KG1 (cell line): ENCODE results near the gene TP53INP2.
A peak's percentile ranks its signal among the peaks of the same experiment; 100 is the strongest.
"Not testable (repeated sequence)": the region's sequence is repeated elsewhere in the genome, so short reads cannot be mapped to it uniquely, and the experiment has no call there.

ENCODE experiments used
- DNase-seq: peaks from one replicate; lab custom pipeline; 2025; lab: John Stamatoyannopoulos, UW

TP53INP2 gene

GRCh38 chr20:34704177-34705007, at the start of gene TP53INP2:
TSS of gene TP53INP2 (plus strand) at chr20:34704344. CDS start at chr20:34708740, 4,396 bp downstream.
- peak; percentile 28 for DNase-seq

GRCh38 chr20:34658654-34659053, 45.5 kb upstream of the TP53INP2 start:
- not testable (repeated sequence) for DNase-seq

DNA sequence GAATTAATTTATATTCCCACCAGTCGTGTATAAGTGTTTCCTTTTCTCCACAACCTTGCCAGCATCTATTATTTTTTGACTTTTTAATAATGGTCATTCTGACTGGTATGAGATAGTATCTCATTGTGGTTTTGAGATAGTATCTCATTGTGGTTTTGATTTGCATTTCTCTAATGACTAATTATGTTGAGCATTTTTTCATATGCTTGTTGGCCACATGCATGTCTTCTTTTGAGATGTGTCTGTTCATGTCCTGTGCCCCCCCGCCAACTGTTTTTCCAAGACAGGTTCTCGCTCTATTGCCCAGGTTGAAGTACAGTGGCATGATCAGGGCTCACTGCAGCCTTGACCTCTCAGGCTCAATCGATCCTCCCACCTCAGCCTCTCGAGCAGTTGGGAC, 42.3 kb upstream of the TP53INP2 start:
- not testable (repeated sequence) for DNase-seq

DNA sequence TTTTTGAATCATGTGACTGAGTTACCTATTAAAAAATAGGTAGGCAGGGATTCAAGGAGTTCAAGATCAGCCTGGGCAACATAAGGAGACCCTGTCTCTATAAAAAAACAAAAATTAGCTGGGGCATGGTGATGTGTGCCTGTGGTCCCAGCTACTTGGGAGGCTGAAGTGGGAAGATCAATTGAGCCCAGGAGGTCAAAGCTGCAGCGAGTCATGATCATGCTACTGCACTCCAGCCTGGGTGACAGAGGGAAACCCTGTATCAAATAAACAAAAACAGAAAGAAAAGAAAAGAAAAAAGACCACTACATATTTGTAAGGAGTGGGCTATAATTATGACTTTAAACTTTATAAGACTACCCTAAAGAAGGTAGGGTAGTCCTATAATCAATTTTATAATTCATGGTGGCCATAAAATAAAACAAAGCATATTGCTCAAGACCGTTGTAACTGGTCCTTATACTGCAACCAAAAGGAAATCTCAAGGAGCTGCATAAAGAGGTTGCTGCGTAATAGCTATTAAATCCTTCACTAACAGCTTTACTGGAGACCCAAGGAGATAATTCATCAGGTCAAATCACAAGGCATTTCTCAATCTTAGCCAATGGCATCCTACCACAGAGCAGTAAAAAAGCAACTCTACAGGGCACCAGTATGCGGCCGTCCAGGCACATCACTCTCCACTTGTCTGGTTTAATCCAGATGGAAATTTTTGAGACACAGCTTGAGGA, 40.8 kb upstream of the TP53INP2 start:
- DNase-seq = no peak

DNA sequence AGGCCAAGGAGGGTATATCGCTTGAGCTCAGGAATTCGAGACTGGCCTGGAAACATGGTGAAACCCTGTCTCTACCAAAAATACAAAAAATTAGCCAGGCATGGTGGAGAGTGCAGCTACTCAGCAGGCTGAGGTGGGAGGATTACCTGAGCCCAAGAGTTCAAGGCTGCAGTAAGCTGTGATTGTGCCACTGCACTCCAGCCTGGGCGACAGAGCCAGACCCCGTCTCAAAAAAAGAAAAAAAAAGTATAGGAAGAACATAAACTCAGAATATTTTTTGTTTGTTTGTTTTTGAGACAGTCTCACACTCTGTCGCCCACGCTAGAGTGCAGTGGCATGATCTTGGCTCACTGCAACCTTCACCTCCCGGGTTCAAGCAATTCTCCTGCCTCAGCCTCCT, 39.4 kb upstream of the TP53INP2 start:
- not testable (repeated sequence) for DNase-seq

DNA sequence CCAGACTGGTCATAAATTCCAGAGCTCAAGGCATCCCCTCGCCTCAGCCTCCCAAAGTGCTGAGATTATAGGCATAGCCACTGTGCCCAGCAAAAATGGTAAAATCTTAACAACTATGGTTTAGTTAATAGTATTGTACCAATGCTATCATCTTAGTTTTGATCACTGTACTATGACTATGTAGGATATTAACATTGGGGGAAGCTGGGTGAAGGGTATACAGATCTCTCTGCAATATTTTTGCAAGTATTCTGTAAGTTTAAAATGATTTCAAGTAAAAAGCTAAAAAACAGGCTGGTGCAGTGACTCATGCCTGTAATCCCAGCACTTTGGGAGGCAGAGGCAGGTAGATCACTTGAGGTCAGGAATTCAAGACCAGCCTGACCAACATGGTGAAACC, 35.0 kb upstream of the TP53INP2 start:
- no peak for DNase-seq

- no peak for DNase-seq
Measured at GRCh38 chr20:34673412-34673811, 30.7 kb upstream of the TP53INP2 start.

- no peak for DNase-seq
Measured at GRCh38 chr20:34675561-34675960, 28.6 kb upstream of the TP53INP2 start.

- no peak for DNase-seq
Measured at GRCh38 chr20:34675993-34676641, 28.0 kb upstream of the TP53INP2 start.

DNA sequence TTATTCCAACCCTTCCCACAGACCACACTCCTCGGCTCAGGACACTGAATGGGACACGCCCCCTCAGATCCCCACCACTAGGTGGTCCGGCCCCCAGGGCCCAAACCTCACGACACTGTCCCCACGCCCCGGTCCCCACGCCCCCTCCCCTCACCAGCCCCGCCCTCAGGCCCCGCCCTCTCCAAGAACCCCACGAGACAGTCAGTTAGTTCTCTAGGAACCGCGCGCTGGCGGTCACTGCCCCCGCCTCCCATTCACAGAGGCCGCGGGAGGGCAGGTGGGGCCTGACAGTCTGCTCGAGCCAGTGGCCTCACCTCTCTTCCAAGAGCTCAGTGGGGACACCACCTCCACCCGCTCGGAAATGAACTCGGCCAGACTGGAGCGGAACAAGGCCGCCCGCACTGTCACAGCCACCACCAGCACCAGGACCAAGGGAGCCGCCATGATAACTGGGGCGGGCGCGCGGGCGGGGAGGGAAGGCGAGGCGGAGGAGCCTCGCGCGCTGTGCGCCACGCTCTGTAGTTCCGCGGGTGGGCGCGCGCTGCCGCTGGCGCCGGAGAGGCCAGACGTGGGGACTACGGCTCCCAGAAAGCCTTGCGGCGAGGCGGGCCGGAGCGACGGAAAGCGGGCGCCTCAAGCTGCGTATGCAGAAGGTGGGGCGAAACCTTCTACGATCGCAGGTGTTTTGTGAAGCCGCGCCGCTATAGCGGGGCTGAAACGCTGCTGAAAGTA, 27.3 kb upstream of the TP53INP2 start, which contains the start of gene PIGU:
Gene PIGU (minus strand): TSS at position 451 of the 732 bp plus-strand sequence. CDS start 7 bp downstream, at position 444.
- DNase-seq = peak; percentile 91

- no peak for DNase-seq
Measured at GRCh38 chr20:34680586-34681175, 23.5 kb upstream of the TP53INP2 start.

DNA sequence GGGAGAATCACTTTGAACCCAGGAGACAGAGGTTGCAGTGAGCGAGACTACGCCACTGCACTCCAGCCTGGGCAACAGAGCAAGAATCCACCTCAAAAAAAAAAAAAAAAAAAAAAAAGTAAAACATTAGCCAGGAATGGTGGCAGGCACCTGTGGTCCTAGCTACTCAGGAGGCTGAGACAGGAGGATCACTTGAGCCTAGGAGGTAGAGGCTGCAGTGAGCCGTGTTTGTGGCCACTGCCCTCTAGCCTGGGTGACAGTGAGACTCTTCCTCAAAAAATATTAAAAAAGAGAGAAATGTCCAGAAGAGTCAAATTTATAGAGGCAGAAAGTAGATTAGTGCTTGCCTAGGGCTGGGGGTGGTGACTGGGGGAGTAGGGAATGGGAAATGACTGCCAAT, 20.5 kb upstream of the TP53INP2 start:
- no peak for DNase-seq

- DNase-seq = no peak
Measured at GRCh38 chr20:34689486-34689885, 14.7 kb upstream of the TP53INP2 start.

DNA sequence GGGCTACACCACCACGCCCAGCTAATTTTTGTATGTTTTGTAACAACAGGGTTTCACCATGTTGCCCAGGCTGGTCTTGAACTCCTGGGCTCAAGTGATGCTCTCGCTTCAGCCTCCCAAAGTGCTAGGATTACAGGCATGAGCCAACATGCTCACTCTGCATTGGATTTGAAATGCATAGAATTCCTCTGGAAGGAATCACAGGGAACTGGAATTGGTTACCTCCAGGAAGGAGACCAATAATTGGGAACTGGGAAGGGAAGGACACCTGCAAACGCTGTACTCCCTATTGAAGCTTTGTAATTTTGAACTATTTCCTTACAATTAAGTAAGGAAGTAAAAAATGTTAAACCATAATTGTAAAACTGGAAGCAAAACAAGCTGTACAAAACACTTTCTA, 12.3 kb upstream of the TP53INP2 start:
- DNase-seq = no peak

DNA sequence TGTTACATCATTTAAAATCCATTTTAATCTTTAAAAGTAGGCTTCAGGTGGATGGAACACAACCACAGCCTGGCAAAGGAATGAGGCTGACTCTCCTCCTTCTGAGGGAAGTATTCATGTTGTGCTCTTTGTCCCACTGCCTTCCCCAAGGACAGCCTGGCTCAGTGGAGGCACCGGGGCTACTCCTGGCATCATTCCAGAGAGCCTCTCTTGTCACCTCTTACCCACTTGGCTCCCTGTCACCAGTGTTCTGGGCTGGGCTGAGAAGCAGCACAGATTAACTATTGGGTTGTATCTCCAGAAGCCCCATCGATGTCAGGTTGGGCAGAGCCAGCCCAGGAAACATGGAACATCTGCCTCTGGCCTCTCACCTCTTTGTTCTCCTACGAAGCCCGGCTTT, 10.7 kb upstream of the TP53INP2 start:
- DNase-seq = no peak

- DNase-seq = no peak
Measured at GRCh38 chr20:34701405-34702085, 2.6 kb upstream of the TP53INP2 start.

DNA sequence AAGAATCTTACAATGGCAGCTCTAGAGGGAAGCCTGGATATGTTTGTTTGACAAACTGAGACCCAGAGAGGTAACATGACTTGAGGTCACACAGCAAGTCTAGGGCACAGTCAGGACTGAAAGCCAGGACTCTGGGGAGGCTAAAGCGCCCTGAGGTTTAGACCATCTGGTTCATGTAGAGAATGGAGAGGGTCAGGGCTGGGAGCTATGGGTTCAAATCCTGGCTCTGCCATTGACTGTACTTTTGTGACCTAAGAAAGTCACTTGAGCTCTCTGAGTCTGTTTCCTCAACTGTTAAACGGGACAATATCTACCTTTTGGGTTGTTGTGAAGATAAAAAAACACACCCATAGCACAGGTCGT, 1.1 kb upstream of the TP53INP2 start:
- DNase-seq = no peak

DNA sequence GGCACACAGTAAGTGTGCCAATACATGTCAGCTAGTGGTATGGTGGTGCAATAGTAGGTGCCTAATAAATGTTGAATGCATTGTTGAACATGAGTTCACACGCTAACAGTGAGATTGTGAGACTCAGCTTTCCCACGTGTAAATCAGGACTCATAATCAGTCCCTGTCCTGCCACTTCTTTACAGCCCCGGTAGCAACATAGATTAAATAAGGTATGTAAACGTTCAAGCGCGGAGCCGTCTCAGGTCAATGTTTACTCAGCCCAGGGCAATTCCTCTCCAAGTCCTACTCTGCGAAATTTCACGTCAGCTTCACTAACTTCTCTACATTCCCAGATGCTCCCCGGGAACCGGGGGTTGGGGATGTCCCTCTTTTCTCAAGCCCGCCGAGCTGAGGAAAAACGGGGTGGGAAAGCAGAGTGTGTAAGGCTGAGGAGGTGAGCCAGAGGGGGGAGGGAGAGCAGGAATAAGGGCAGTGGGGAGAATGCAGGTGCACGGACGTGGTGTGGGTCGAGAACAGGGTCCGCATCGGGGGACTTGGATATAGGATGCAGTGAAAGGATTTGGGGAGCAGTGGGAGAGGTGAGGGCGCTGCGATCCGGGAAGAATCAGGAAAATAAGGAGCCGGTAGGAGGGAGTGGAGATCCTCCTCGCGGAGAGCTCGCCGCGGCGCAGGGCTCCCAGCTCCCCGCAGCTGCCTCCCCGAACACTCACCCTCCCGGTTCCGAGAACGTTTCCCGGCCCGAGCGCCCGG, 544 bp upstream of the TP53INP2 start:
- DNase-seq = no peak

DNA sequence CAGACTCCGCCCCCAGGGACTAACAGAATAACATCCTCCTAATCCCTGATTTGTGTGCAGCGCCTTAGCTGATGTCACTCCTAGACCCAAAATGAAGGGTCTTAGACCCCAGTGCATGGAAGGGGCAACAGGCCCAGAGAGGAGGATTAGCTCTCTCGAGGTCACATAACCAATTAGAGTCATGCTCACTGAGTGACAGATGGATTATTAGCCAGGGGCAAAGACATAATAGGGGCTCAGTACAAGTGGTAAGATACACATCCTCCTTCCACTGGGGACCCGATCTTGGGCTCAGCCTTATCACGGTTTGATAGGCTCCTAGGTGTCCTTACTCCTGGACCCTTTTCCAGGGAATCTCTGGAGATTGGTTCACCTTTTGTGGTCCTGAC, 858 bp downstream of the TP53INP2 start:
- DNase-seq = no peak
